ENCODE results near the gene CSAG2.
"Not testable (repeated sequence)": the region's sequence is repeated elsewhere in the genome, so short reads cannot be mapped to it uniquely, and the experiment has no call there.

The CSAG2 gene, protein sequence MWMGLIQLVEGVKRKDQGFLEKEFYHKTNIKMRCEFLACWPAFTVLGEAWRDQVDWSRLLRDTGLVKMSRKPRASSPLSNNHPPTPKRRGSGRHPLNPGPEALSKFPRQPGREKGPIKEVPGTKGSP

GRCh38 chrX:152709173-152709572, at the start of gene CSAG2:
Gene CSAG2 (minus strand): TSS chrX:152709273. CDS start chrX:152709112, 161 bp downstream.
- DNase-seq (ENCODE audit: low spot score), result not testable (repeated sequence)

GRCh38 chrX:152754871-152755270, 45.8 kb upstream of the CSAG2 start:
- not testable (repeated sequence) for DNase-seq (ENCODE audit: low spot score)

GRCh38 chrX:152753686-152754650, 44.9 kb upstream of the CSAG2 start, which contains the start of gene MAGEA2:
Gene MAGEA2 (minus strand): TSS chrX:152753842. CDS start chrX:152751363, 2,479 bp downstream.
- DNase-seq (ENCODE audit: low spot score), result not testable (repeated sequence)

GRCh38 chrX:152738560-152738959, 29.5 kb upstream of the CSAG2 start:
- no peak for DNase-seq (ENCODE audit: low spot score)

- not testable (repeated sequence) for DNase-seq (ENCODE audit: low spot score)
Measured at GRCh38 chrX:152736528-152736927, 27.5 kb upstream of the CSAG2 start.

DNA sequence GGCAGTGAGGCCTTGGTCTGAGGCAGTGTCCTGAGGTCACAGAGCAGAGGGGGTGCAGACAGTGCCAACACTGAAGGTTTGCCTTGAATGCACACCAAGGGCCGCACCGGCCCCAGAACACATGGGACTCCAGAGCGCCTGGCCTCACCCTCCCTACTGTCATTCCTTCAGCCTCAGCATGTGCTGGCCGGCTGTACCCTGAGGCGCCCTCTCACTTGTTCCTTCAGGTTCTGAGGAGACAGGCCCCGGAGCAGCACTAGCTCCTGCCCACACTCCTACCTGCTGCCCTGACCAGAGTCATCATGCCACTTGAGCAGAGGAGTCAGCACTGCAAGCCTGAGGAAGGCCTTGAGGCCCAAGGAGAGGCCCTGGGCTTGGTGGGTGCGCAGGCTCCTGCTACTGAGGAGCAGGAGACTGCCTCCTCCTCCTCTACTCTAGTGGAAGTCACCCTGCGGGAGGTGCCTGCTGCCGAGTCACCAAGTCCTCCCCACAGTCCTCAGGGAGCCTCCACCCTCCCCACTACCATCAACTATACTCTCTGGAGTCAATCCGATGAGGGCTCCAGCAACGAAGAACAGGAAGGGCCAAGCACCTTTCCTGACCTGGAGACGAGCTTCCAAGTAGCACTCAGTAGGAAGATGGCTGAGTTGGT, 26.9 kb upstream of the CSAG2 start:
- no peak for DNase-seq (ENCODE audit: low spot score)

GRCh38 chrX:152735101-152735500, 26.0 kb upstream of the CSAG2 start:
- DNase-seq (ENCODE audit: low spot score), result no peak

- not testable (repeated sequence) for DNase-seq (ENCODE audit: low spot score)
Measured at GRCh38 chrX:152734143-152734858, 25.2 kb upstream of the CSAG2 start.

GRCh38 chrX:152733261-152733975, 24.3 kb upstream of the CSAG2 start, which contains the start of the genes CSAG1 and MAGEA12:
Gene CSAG1 (minus strand): TSS chrX:152733721. CDS start chrX:152732460, 1,261 bp downstream.
Gene MAGEA12 (plus strand): TSS chrX:152733757. CDS start chrX:152736162, 2,405 bp downstream.
- DNase-seq (ENCODE audit: low spot score), result no peak

DNA sequence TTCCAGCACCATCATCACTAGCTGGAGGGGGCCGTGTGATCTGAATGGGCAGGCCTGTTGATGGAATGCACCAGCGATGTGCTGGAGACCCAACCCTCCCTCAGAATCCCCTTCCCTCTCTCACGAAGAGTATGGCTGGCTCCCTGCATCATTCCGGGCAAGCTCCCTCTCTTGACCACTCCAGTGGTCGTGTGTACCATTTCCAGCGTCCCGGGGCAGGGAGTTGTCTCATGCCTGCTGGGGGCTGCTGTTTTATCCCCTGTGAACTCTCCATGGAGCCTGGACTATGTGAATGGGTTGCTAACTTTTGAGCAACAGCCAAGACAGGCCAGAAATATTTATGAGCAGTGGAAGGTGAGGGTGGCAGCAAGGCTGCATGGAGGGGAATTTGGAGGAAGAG, 16.3 kb upstream of the CSAG2 start:
- no peak for DNase-seq (ENCODE audit: low spot score)

GRCh38 chrX:152713815-152714787, 5.0 kb upstream of the CSAG2 start, which contains the start of gene MAGEA2B:
Gene MAGEA2B (plus strand): TSS chrX:152714628. CDS start chrX:152717107, 2,479 bp downstream.
- DNase-seq (ENCODE audit: low spot score), result not testable (repeated sequence)

DNA sequence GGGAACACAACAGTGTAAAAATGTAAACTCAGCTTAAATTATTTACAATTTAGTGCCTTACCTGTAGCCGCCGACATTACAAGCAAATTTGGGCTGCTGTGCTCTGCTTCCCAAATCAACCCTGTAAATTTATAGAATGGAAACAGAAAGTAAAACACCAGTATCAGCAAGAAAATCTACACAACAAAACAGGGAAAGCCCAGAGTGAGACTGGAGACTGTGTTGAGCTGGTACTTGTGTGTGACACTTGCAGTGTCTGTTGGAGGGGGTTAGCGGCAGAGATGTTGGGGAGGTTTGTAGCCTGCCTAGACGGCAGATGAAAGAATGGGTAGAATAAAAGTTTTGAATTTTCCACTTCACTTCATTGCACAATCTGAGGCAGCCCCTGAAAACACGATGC, 4.1 kb upstream of the CSAG2 start:
- DNase-seq (ENCODE audit: low spot score), result not testable (repeated sequence)

DNA sequence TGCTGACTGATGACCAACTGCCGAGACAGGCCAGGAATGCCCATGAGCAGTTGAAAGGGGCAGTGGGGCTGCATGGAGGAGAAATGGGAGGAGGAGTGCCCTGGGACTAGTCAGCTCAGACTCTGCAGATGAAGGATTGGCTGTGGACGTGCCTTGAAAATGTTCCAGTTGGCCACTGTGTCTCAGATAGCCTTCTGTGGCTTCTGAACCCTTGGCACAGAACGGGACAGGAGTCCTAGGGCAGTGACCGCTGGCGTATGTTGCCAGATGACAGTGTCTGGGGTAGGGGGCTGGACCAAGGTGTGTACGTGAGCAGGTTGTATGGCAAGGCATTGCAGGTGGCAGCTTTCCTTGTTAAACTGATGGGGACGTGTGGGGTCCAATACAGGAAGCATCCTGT, 2.6 kb downstream of the CSAG2 start:
- DNase-seq (ENCODE audit: low spot score), result not testable (repeated sequence)

DNA sequence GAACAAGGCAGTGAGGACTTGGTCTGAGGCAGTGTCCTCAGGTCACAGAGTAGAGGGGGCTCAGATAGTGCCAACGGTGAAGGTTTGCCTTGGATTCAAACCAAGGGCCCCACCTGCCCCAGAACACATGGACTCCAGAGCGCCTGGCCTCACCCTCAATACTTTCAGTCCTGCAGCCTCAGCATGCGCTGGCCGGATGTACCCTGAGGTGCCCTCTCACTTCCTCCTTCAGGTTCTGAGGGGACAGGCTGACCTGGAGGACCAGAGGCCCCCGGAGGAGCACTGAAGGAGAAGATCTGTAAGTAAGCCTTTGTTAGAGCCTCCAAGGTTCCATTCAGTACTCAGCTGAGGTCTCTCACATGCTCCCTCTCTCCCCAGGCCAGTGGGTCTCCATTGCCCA, 8.7 kb downstream of the CSAG2 start:
- not testable (repeated sequence) for DNase-seq (ENCODE audit: low spot score)

DNA sequence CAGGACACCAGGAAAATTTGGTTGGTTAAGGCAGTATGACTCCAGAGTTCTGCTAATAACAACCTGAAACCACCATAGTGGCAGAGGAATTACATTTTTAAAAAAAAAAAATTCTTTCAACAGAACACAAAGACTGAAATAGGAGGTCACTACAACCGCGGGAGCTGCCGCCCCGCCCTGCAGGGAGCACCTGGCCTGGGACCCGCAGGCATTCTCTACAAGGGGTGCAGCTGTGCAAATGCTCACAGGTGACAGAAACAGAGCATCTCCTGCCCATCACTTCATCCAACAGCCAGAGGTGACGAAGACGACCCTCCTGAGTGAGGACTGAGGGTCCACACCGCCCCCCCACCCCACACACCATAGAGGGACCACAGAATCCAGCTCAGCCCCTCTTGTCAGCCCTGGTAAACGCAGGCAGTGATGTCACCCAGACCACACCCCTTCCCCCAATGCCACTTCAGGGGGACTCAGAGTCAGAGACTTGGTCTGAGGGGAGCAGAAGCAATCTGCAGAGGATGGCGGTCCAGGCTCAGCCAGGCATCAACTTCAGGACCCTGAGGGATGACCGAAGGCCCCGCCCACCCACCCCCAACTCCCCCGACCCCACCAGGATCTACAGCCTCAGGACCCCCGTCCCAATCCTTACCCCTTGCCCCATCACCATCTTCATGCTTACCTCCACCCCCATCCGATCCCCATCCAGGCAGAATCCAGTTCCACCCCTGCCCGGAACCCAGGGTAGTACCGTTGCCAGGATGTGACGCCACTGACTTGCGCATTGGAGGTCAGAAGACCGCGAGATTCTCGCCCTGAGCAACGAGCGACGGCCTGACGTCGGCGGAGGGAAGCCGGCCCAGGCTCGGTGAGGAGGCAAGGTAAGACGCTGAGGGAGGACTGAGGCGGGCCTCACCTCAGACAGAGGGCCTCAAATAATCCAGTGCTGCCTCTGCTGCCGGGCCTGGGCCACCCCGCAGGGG, 10.8 kb downstream of the CSAG2 start, which contains the start of gene MAGEA3:
Gene MAGEA3, plus strand, starts transcription at position 843 of the 980 bp plus-strand sequence. CDS start 2,039 bp downstream, outside the sequence.
- not testable (repeated sequence) for DNase-seq (ENCODE audit: low spot score)

GRCh38 chrX:152681012-152681411, 28.1 kb downstream of the CSAG2 start:
- not testable (repeated sequence) for DNase-seq (ENCODE audit: low spot score)

- not testable (repeated sequence) for DNase-seq (ENCODE audit: low spot score)
Measured at GRCh38 chrX:152674652-152675051, 34.4 kb downstream of the CSAG2 start.

GRCh38 chrX:152674135-152674534, 34.9 kb downstream of the CSAG2 start:
- DNase-seq (ENCODE audit: low spot score), result no peak
